K562 (cell line): Measurements from ENCODE around the gene BRICD5. TPM values are rescaled to one million over a fixed set of nuclear protein-coding genes. Genes with fewer than 3 reads are reported as not detected.

Experiments
- ATAC-seq: fragments of 200-7000 bp; cut with Tn5 transposase; 3 replicates; pipeline ENCODE4 v1.9.1; 2020; ENCODE audit warnings: moderate library complexity
- BruUV-seq: library from RNA; stranded (reverse); fragments of 400-500 nt; replicated peaks from 2 replicates; lab custom pipeline; 2021; lab: Mats Ljungman, UMichigan
- CTCF ChIA-PET: fragments of 300-600 bp; formaldehyde crosslinking; extraction: SDS; loops from one replicate; lab custom pipeline; 2021; ENCODE audit warnings: low intra/inter-chr PET ratio; lab: Yijun Ruan, JAX
- POLR2A ChIA-PET: fragments of 300-600, 350-650 bp; sonication (Branson Sonifier 250); formaldehyde crosslinking; extraction: SDS; loops from one replicate; lab custom pipeline; 2021; ENCODE audit warnings: antibody characterized with exemption, inconsistent platforms; lab: Yijun Ruan, JAX
- DNase-seq, 4 experiments: peaks; one replicate each; pipeline versions ENCODE4 v3.0.0 to v3.0.0-alpha.2; 2011 to 2018; ENCODE audit warnings: low spot score in 3 of 4, mixed read lengths in 3 of 4; ENCODE audit errors: extremely low read depth in 1 of 4
- FAIRE-seq: peaks from 2 replicates; lab custom pipeline; 2011; peaks lifted over from hg19 to GRCh38; lab: Jason Lieb, UNC
- H2AFZ ChIP-seq: 2 replicates; pipeline ENCODE4 v1.6.0; 2011; ENCODE audit warnings: low read depth, low read length, control low read depth, inconsistent platforms
- H3K27ac ChIP-seq: fragments of 200-600 bp; 3 replicates; pipeline ENCODE4 v1.8.0; 2011; ENCODE audit warnings: low read depth, mild to moderate bottlenecking, control low read depth, inconsistent platforms, low read length, moderate library complexity, mixed read lengths; ENCODE audit errors: extremely low read depth
- H3K27me3 ChIP-seq, 2 experiments: fragments of 300-600 bp in 1 of 2; 2 replicates in 1 of 2; 3 replicates in 1 of 2; pipeline versions ENCODE4 v1.6.0 to v1.8.0; 2011; ENCODE audit warnings: inconsistent platforms in 2 of 2, low read length in 2 of 2, mild to moderate bottlenecking in 1 of 2, mixed read lengths in 1 of 2, moderate library complexity in 1 of 2; ENCODE audit not compliant: control insufficient read depth in 2 of 2, insufficient read depth in 2 of 2
- H3K36me3 ChIP-seq: fragments of 300-600 bp; 3 replicates; pipeline ENCODE4 v1.8.0; 2011; ENCODE audit warnings: mild to moderate bottlenecking, low read length, inconsistent platforms; ENCODE audit not compliant: control insufficient read depth, insufficient read depth
- H3K4me1 ChIP-seq, 2 experiments: fragments of 200-600 bp in 1 of 2; replicated peaks in 1 of 2; 2 replicates in 1 of 2; 3 replicates in 1 of 2; pipeline versions ENCODE4 v1.5.1 to v1.8.0; 2011; ENCODE audit warnings: inconsistent platforms in 2 of 2, low read length in 2 of 2, mild to moderate bottlenecking in 1 of 2, mixed read lengths in 1 of 2, moderate library complexity in 1 of 2; ENCODE audit not compliant: control insufficient read depth in 2 of 2, insufficient read depth in 2 of 2
- H3K4me2 ChIP-seq: 2 replicates; pipeline ENCODE4 v1.6.1; 2011; ENCODE audit warnings: low read length, control low read depth, inconsistent platforms, mixed read lengths; ENCODE audit not compliant: insufficient read depth
- H3K4me3 ChIP-seq: fragments of 200-600 bp; sonication (generic), shearing (Covaris generic); 2 replicates; pipeline ENCODE4 v1.5.1; 2016; ENCODE audit warnings: control low read depth, inconsistent platforms
- H3K79me2 ChIP-seq: fragments of 200-600 bp; 3 replicates; pipeline ENCODE4 v1.8.0; 2011; ENCODE audit warnings: low read length, inconsistent platforms; ENCODE audit not compliant: control insufficient read depth, insufficient read depth
- H3K9ac ChIP-seq, 2 experiments: 2 replicates each; pipeline versions ENCODE4 v1.6.0 to v1.6.1; 2011; ENCODE audit warnings: low read depth in 2 of 2, low read length in 2 of 2, control low read depth in 1 of 2, inconsistent platforms in 1 of 2, mild to moderate bottlenecking in 1 of 2, mixed read lengths in 1 of 2; ENCODE audit not compliant: insufficient read depth in 1 of 2
- H3K9me1 ChIP-seq: one replicate; pipeline ENCODE4 v1.6.0; 2011; ENCODE audit warnings: inconsistent platforms, mild to moderate bottlenecking, low read length, moderate library complexity; ENCODE audit not compliant: control insufficient read depth, insufficient read depth
- H3K9me3 ChIP-seq: replicated peaks from 2 replicates; pipeline ENCODE4 v1.5.1; 2011; ENCODE audit warnings: low read depth, low read length, inconsistent platforms; ENCODE audit not compliant: control insufficient read depth, insufficient read depth
- H4K20me1 ChIP-seq: replicated peaks from 2 replicates; pipeline ENCODE4 v1.6.1; 2011; ENCODE audit warnings: low read length, inconsistent platforms, mixed read lengths; ENCODE audit not compliant: control insufficient read depth, insufficient read depth
- ATF3 ChIP-seq, 2 experiments: fragments of 450-650 bp in 1 of 2; sonication (generic) in 1 of 2; formaldehyde crosslinking in 1 of 2; IDR thresholded peaks in 1 of 2; conservative IDR thresholded peaks in 1 of 2; 2 replicates each; pipeline versions ENCODE4 v1.6.1 to v1.8.1; 2016 to 2023; ENCODE audit warnings: mild to moderate bottlenecking in 2 of 2, moderate library complexity in 2 of 2, inconsistent platforms in 1 of 2, missing genetic modification reagents in 1 of 2
- CREB3 ChIP-seq: fragments of 450-650 bp; conservative IDR thresholded peaks from 2 replicates; pipeline ENCODE4 v1.6.1; 2016; ENCODE audit warnings: missing genetic modification characterization, low read depth, mild to moderate bottlenecking, missing compliant biosample characterization, moderate library complexity
- KDM1A ChIP-seq, 2 experiments: fragments of 450-650 bp; IDR thresholded peaks; 2 replicates each; pipeline ENCODE4 v1.6.1; 2016; ENCODE audit warnings: mild to moderate bottlenecking in 2 of 2
- MLX ChIP-seq, 2 experiments: fragments of 450-650 bp in 1 of 2; sonication (generic) in 1 of 2; formaldehyde crosslinking; conservative IDR thresholded peaks; 2 replicates each; pipeline versions ENCODE4 v1.4.0 to v1.8.1; 2020 to 2022; ENCODE audit warnings: mild to moderate bottlenecking in 1 of 2, missing genetic modification reagents in 1 of 2
- PHTF2 ChIP-seq: fragments of 250-450 bp; sonication (Bioruptor Pico); IDR thresholded peaks from 2 replicates; pipeline ENCODE4 v1.5.0; 2021; ENCODE audit warnings: mild to moderate bottlenecking
- TSC22D4 ChIP-seq: fragments of 450-650 bp; IDR thresholded peaks from 2 replicates; pipeline ENCODE4 v1.6.1; 2016; ENCODE audit warnings: missing genetic modification characterization, missing biosample characterization, control low read depth
- ZNF165 ChIP-seq: fragments of 250-450 bp; sonication (Bioruptor Pico); IDR thresholded peaks from 2 replicates; pipeline ENCODE4 v1.4.0; 2020; ENCODE audit warnings: borderline replicate concordance
- ZNF561 ChIP-seq: fragments of 450-650 bp; formaldehyde crosslinking; conservative IDR thresholded peaks from 2 replicates; pipeline ENCODE4 v1.4.0; 2020; ENCODE audit warnings: mild to moderate bottlenecking, moderate library complexity
- ZNF766 ChIP-seq: fragments of 200-800 bp; sonication (Bioruptor generic); conservative IDR thresholded peaks from 2 replicates; pipeline ENCODE4 v1.6.1; 2016; ENCODE audit warnings: missing genetic modification characterization, missing compliant biosample characterization
- WGBS: fragments of 100-300 bp; shearing (Covaris generic); methylation state at CpG from one replicate; pipeline ENCODE4 v1.1.6; 2016; ENCODE audit warnings: low coverage, mixed read lengths; ENCODE audit not compliant: insufficient coverage; ENCODE audit errors: missing lambda C conversion rate; 5-methylcytosine and 5-hydroxymethylcytosine counted together
- in situ Hi-C: fragments of 300-500 bp; cut with MboI; formaldehyde crosslinking; loops from 4 replicates; pipeline ENCODE4 v1.15.0; 2018; ENCODE audit warnings: inconsistent platforms, mixed read lengths
- intact Hi-C: fragments of 100-400 bp; cut with micrococcal nuclease; formaldehyde crosslinking; loops from 2 replicates; pipeline ENCODE4 v1.14.2; 2022
- polyA plus RNA-seq, 8 experiments: library from polyadenylated mRNA; depleted of rRNA in 4 of 8; stranded (reverse) in 5 of 8; unstranded in 3 of 8; fragments of >200 nt; fragmentation: Nextera tagmentation in 2 of 8; fragmentation: Illumina TruSeq in 1 of 8; extraction: Ambion mirVana in 2 of 8; extraction: Trizol in 1 of 8; gene quantifications; 2 replicates each; pipeline versions ENCODE4 v1.2.1 to v1.2.3, GENCODE V29; 2011 to 2014; ENCODE audit warnings: inconsistent platforms in 1 of 8, missing spikeins in 1 of 8
- total RNA-seq, 7 experiments: library from RNA; depleted of rRNA in 6 of 7; stranded (reverse); fragments of >200 nt in 6 of 7; fragmentation: Illumina TruSeq in 2 of 7; extraction: Trizol in 2 of 7; gene quantifications; 2 replicates each; pipeline versions ENCODE4 v1.2.1 to v1.2.3, GENCODE V29; 2011 to 2021; ENCODE audit warnings: low replicate concordance in 1 of 7
- TF ChIP-seq, protein P1 (sequence below): sonication (generic); formaldehyde crosslinking; IDR thresholded peaks from 2 replicates; pipeline ENCODE4 v1.8.0; 2022; ENCODE audit warnings: mild to moderate bottlenecking, missing genetic modification reagents

BRICD5 gene
- total and polyA plus RNA-seq, 9 of the 15 experiments (the other 6 are each of a cell fraction or from before 2014, with no cell fraction given): 0.24 to 15.1 (median 2.4) TPM; not detected in 1

DNA sequence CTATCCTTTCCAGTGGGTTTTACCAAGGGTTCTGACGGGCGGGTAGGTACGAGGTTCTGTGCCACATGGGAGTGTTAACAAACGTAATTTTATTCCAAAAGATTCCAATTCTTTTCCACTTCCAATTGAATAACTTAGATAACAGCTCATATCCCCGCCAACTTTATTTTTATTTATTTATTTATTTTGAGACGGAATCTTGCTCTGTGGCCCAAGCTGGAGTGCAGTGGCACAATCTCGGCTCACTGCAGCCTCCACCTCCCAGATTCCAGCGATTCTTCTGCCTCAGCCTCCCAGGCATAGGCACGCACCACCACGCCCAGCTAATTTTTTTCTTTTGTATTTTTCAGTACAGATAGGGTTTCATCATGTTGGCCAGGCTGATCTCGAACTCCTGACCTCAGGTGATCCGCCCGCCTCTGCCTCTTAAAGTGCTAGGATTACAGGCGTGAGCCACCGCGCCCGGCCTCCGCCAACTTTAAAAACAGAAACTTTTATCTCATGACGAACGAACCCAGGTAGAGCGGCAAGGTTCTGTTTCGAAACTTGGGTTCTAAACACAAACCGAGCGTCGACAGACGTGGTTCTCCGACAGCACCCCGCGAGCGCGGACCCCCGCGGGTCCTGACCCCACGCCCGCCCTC is 40.1 kb upstream of the BRICD5 start:
- Histone ChIP-seq H3K9me1 (no peaks in the 10 kb centered on the region), H3K9ac (peak overlapping the region; percentile 92 to 99), H3K27me3 (no peaks in the 10 kb centered on the region), H3K4me3 (peak overlapping the region; percentile 94), H4K20me1 (0 out of 2 replicates have a peak, but pooled peaks cover 3% of the 10 kb centered on the region), H3K27ac (peak overlapping the region; percentile 97), H3K79me2 (peaks cover 52% of the 10 kb centered on the region), H3K4me1 (peaks cover 8 to 31% of the 10 kb centered on the region in 2 experiments), H3K36me3 (peaks cover 72% of the 10 kb centered on the region; the same call in 2 of the 3 replicates), H3K9me3 (no peaks in the 10 kb centered on the region), H3K4me2 (peak overlapping the region; percentile 83), H2AFZ (peak overlapping the region; percentile 38; the same call in 1 of the 2 replicates)
- intact Hi-C loops (loop anchor here (1.0 to 5.0 kb wide), 4 partner anchors 18 to 96 kb away; partner anchors contain the start of genes CASKIN1, E4F1, RNPS1 and TRAF7), in situ Hi-C loops (no loop called here)
- FAIRE-seq (peak; percentile 71), ATAC-seq (no peak), DNase-seq (peak in 1 of 4 experiments; percentile 61)
- BruUV-seq: TSS peak; percentile 80
- CTCF ChIA-PET: interaction anchor here (2.4 kb wide), 1 partner anchor 56 kb away, joined by 18 read pairs; no protein-coding TSS in a partner anchor
- WGBS: under 1% methylated on average over 23 of the region's 35 CpGs
- POLR2A ChIA-PET: interaction anchor here (0.7 to 3.7 kb wide), 16 partner anchors 11 to 215 kb away, joined by 3 to 40 read pairs (median 4); partner anchors contain the start of genes PGP and TRAF7
- TF ChIP-seq TSC22D4 (no peak), ZNF766 (CRISPR knock-in tag) (peak; percentile 16; the same call in 1 of the 2 replicates), ATF3 (IDR thresholded peaks at IDR 0.05) (peak; percentile 36; the same call in 1 of the 2 replicates), ATF3 (CRISPR knock-in tag; conservative IDR thresholded peaks at IDR 0.05) (no peak), KDM1A (IDR thresholded peaks at IDR 0.05) (peak; percentile 19 to 51; a peak in 1 of 4 replicates), ZNF165 (CRISPR knock-in tag) (no peak), MLX (CRISPR knock-in tag; conservative IDR thresholded peaks at IDR 0.05) (no peak), ZNF561 (CRISPR knock-in tag) (no peak), PHTF2 (no peak), CREB3 (tag) (no peak)
- TF ChIP-seq, protein P1, sequence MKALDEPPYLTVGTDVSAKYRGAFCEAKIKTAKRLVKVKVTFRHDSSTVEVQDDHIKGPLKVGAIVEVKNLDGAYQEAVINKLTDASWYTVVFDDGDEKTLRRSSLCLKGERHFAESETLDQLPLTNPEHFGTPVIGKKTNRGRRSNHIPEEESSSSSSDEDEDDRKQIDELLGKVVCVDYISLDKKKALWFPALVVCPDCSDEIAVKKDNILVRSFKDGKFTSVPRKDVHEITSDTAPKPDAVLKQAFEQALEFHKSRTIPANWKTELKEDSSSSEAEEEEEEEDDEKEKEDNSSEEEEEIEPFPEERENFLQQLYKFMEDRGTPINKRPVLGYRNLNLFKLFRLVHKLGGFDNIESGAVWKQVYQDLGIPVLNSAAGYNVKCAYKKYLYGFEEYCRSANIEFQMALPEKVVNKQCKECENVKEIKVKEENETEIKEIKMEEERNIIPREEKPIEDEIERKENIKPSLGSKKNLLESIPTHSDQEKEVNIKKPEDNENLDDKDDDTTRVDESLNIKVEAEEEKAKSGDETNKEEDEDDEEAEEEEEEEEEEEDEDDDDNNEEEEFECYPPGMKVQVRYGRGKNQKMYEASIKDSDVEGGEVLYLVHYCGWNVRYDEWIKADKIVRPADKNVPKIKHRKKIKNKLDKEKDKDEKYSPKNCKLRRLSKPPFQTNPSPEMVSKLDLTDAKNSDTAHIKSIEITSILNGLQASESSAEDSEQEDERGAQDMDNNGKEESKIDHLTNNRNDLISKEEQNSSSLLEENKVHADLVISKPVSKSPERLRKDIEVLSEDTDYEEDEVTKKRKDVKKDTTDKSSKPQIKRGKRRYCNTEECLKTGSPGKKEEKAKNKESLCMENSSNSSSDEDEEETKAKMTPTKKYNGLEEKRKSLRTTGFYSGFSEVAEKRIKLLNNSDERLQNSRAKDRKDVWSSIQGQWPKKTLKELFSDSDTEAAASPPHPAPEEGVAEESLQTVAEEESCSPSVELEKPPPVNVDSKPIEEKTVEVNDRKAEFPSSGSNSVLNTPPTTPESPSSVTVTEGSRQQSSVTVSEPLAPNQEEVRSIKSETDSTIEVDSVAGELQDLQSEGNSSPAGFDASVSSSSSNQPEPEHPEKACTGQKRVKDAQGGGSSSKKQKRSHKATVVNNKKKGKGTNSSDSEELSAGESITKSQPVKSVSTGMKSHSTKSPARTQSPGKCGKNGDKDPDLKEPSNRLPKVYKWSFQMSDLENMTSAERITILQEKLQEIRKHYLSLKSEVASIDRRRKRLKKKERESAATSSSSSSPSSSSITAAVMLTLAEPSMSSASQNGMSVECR (CRISPR knock-in tag): no peak
